ENCODE data around the gene HIPK3.

- TF ChIP-seq, protein P1, sequence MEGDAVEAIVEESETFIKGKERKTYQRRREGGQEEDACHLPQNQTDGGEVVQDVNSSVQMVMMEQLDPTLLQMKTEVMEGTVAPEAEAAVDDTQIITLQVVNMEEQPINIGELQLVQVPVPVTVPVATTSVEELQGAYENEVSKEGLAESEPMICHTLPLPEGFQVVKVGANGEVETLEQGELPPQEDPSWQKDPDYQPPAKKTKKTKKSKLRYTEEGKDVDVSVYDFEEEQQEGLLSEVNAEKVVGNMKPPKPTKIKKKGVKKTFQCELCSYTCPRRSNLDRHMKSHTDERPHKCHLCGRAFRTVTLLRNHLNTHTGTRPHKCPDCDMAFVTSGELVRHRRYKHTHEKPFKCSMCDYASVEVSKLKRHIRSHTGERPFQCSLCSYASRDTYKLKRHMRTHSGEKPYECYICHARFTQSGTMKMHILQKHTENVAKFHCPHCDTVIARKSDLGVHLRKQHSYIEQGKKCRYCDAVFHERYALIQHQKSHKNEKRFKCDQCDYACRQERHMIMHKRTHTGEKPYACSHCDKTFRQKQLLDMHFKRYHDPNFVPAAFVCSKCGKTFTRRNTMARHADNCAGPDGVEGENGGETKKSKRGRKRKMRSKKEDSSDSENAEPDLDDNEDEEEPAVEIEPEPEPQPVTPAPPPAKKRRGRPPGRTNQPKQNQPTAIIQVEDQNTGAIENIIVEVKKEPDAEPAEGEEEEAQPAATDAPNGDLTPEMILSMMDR (conservative IDR thresholded peaks at IDR 0.05; ENCODE audit: low read length): peak; percentile 23
- TF ChIP-seq EZH2phosphoT487 (IDR thresholded peaks at IDR 0.05; ENCODE audit: borderline replicate concordance): no peak
Measured at GRCh38 chr11:33323421-33323820, 66.2 kb downstream of the HIPK3 start.

All from Loucy (cell line).